Measurements from ENCODE around the gene CCDC88B. TPM values are rescaled to one million over a fixed set of nuclear protein-coding genes. Genes with fewer than 3 reads are reported as not detected.

CCDC88B gene
- total and polyA plus RNA-seq, 2 of the 8 experiments (the other 6 are each of a cell fraction or from before 2014, with no cell fraction given) = 5.9 to 12.5 TPM

DNA sequence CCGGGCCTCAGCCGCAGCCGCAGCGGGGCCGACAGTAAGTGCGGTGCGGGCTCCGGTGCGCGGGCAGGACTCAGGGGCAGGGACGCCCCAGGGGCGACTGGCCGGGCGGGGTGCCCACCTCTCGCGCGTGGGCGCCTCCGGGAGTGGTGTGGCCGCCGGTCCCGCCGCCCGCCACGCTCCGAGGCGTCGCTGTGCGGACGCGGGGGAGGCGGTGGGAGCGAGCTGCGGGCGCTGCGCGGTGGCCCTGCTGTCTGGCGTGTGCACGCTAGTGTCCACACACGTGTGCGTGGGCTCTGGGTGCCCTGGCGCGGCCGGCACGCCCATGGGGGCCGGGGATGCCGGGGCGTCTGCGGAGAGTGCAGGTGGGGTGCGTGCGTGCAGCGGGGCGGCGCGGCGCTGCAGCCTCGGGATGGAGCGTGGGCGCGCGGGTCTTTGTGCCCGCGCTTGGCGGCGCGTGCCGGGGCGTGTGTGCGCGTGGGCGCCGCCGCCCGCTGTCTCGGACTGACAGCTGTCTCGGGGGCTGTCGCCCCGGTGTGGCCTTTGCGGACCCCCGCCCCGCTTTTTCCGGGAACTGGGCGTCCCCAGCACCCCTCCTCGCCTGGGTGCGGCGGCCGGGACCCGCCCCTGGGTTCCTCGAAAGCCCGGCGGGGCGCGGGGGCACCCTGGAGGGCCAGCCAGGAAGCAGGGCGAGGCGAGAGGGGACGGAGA, 48.1 kb upstream of the CCDC88B start:
- FAIRE-seq (no peak), DNase-seq (ENCODE audit: low read depth in 1 of 2, low spot score in 2 of 2) (no peak)
- no peak overlapping the region for H3K4ac ChIP-seq (replicated peaks; ENCODE audit: insufficient read length, low read depth, low read length)
- no peaks in the 10 kb centered on the region for H3K9me3 ChIP-seq (ENCODE audit: insufficient read depth in 2 of 2, low read depth in 1 of 2, low read length in 1 of 2)
- H2AFZ ChIP-seq (ENCODE audit: low read length) = no peak overlapping the region
- ChIA-PET POLR2A (ENCODE audit: partially characterized antibody) (interaction anchor here (1.0 to 2.8 kb wide), 6 partner anchors 8 to 43 kb away, joined by 3 to 10 read pairs (median 6); partner anchors contain the start of gene BAD), CTCF (ENCODE audit: partially characterized antibody) (interaction anchor here (0.8 to 11.4 kb wide), 3 partner anchors 11 to 88 kb away, joined by 3 to 134 read pairs (median 4); partner anchors contain the start of genes CATSPERZ, ESRRA, NUDT22 and TRPT1)
- no peak overlapping the region for H2BK15ac ChIP-seq (ENCODE audit: low read length)
- peaks cover 5 to 25% of the 10 kb centered on the region in 2 experiments for H4K20me1 ChIP-seq (replicated peaks in 1 of 2; ENCODE audit: control insufficient read depth in 1 of 2, insufficient read depth in 2 of 2, low read length in 2 of 2)
- H3K4me1 ChIP-seq (replicated peaks in 1 of 4; ENCODE audit: control insufficient read depth in 3 of 4, insufficient read depth in 4 of 4, low read length in 3 of 4) = peaks cover 0 to 14% (median 3%) of the 10 kb centered on the region in 4 experiments; a peak in 5 of 7 replicates
- peak overlapping the region; percentile 20 to 88 for H3K4me2 ChIP-seq (ENCODE audit: insufficient read depth in 1 of 2, low read depth in 2 of 2, low read length in 2 of 2)
- H3K36me3 ChIP-seq (ENCODE audit: control insufficient read depth in 2 of 4, insufficient read depth in 4 of 4, low read length in 3 of 4) = peaks cover 0 to 9% (median 0%) of the 10 kb centered on the region in 4 experiments; a peak in 1 of 8 replicates
- H3K79me1 ChIP-seq (ENCODE audit: low read depth, low read length) = no peaks in the 10 kb centered on the region
- H2BK120ac ChIP-seq (replicated peaks; ENCODE audit: low read depth, low read length) = no peak overlapping the region
- no peak overlapping the region for H3K23ac ChIP-seq (ENCODE audit: insufficient read length)
- peaks cover 64 to 79% (median 74%) of the 10 kb centered on the region in 4 experiments for H3K27me3 ChIP-seq (replicated peaks in 1 of 4; ENCODE audit: control insufficient read depth in 3 of 4, extremely low read depth in 1 of 4, insufficient read depth in 3 of 4, low read length in 3 of 4)
- H3K18ac ChIP-seq (ENCODE audit: extremely low read depth, low read length) = no peak overlapping the region
- H3K27ac ChIP-seq (ENCODE audit: low read depth, low read length) = no peak overlapping the region
- no peak overlapping the region for H3K56ac ChIP-seq (replicated peaks; ENCODE audit: insufficient read length, low read depth, low read length)
- H2BK20ac ChIP-seq (ENCODE audit: low read length) = no peak overlapping the region
- H4K5ac ChIP-seq (ENCODE audit: insufficient read length, low read depth, low read length) = no peak overlapping the region
- peak overlapping the region; percentile 21 to 64 (median 34) for H3K4me3 ChIP-seq (ENCODE audit: extremely low read depth in 1 of 4, insufficient read depth in 2 of 4, low read depth in 3 of 4, low read length in 4 of 4)
- H2AK5ac ChIP-seq (ENCODE audit: low read depth, low read length) = no peak overlapping the region
- no peak overlapping the region for H3K14ac ChIP-seq (ENCODE audit: insufficient read length)
- no peak overlapping the region for H2BK5ac ChIP-seq (ENCODE audit: low read depth, low read length)
- no peaks in the 10 kb centered on the region for H3K79me2 ChIP-seq (ENCODE audit: control insufficient read depth in 1 of 2, insufficient read depth in 2 of 2, low read length in 2 of 2)
- H4K91ac ChIP-seq (replicated peaks; ENCODE audit: insufficient read length, low read length) = no peak overlapping the region
- H2BK12ac ChIP-seq (ENCODE audit: low read depth, low read length) = no peak overlapping the region
- peaks cover 5% of the 10 kb centered on the region; the same call in 1 of the 2 replicates for H3K23me2 ChIP-seq (ENCODE audit: low read depth, low read length)
- H4K8ac ChIP-seq (ENCODE audit: extremely low read depth, insufficient read depth, low read length) = no peak overlapping the region
- H3K9ac ChIP-seq (replicated peaks in 1 of 4; ENCODE audit: extremely low read depth in 1 of 4, low read depth in 3 of 4, low read length in 3 of 4) = no peak overlapping the region
- 5% methylated on average over 13 of the region's 96 CpGs; no CpG with 5 or more reads in 1 of the 2 experiments for WGBS, 2 experiments (ENCODE audit: extremely low coverage in 1 of 2, insufficient coverage in 1 of 2, insufficient read length in 1 of 2, insufficient replicate concordance in 2 of 2, low coverage in 1 of 2, low lambda C conversion rate in 2 of 2, missing lambda C conversion rate in 1 of 2)
- TF ChIP-seq SIX5 (IDR thresholded peaks at IDR 0.05; ENCODE audit: low read depth, low read length) = no peak
- TF ChIP-seq CBX5 (IDR thresholded peaks at IDR 0.05; ENCODE audit: low read depth, low read length) = no peak
- TF ChIP-seq ZNF274 (IDR thresholded peaks at IDR 0.05; ENCODE audit: borderline replicate concordance, extremely low read depth, low read length) = no peak
- no peak for TF ChIP-seq E2F6 (IDR thresholded peaks at IDR 0.05)
- TF ChIP-seq RXRA (IDR thresholded peaks at IDR 0.05; ENCODE audit: insufficient read depth, low read depth, low read length) = no peak
- no peak for TF ChIP-seq SIN3A (conservative IDR thresholded peaks at IDR 0.05 in 1 of 2, IDR thresholded peaks at IDR 0.05 in 1 of 2; ENCODE audit: low read depth in 1 of 2, low read length in 2 of 2)
- no peak for TF ChIP-seq MAFK (IDR thresholded peaks at IDR 0.05; ENCODE audit: low read depth, low read length)
- TF ChIP-seq, protein P1, sequence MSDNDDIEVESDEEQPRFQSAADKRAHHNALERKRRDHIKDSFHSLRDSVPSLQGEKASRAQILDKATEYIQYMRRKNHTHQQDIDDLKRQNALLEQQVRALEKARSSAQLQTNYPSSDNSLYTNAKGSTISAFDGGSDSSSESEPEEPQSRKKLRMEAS (IDR thresholded peaks at IDR 0.05) = no peak
- no peak for TF ChIP-seq ATF2 (IDR thresholded peaks at IDR 0.05; ENCODE audit: low read length)

All from H1 (cell line).